NCI-H128 (cell line): Measurements from ENCODE around the gene LIG4.
"Not testable (repeated sequence)": the region's sequence is repeated elsewhere in the genome, so short reads cannot be mapped to it uniquely, and the experiment has no call there.

Source experiments
- DNase-seq: peaks from one replicate; lab custom pipeline; 2025; ENCODE audit not compliant: unreplicated experiment; lab: John Stamatoyannopoulos, UW

LIG4 gene

DNA sequence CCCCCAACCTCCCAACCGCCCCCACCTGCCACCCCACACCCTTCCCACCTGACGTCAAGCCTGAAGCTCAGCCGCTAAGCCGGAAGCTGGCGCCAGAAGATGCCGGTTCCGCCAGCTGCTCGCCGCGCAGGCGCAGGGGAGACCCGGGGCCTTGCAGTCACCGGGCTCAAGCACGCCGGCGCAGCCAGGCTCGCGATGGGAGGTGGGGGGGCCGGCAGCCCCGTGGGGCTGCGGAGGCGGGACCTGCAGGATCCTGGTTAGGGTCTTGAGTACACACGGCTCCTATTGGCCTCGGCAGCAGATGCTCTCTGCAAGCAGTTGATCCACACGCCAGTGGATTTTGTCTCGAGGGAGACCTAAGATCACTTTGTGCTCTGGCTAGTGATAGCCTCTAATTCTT is at the start of gene LIG4:
Gene LIG4, minus strand, starts transcription at position 101 of the 400 bp plus-strand sequence. CDS start 4,268 bp downstream, outside the sequence.
- peak; percentile 81 for DNase-seq

GRCh38 chr13:108263621-108264355 is 48.5 kb upstream of the LIG4 start:
- DNase-seq: no peak

DNA sequence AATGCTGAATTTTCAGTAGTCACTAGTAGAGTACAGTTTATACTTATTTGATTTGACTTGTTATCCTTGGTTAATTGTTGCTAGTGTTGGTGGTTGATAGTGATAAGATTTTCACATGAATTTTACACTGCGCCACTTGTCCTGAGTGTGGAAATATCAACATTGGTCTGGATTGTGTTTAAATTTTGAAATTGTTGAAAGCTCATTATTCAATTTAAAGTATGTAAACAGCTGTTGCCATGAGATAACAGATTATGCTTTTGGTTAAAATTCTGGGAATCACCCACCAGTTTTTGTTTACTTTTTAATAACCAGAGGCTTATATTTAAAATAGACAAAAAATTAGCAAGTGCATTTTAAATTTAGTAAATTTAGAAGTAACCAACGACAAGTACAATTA is 41.9 kb upstream of the LIG4 start:
- no peak for DNase-seq

- DNase-seq: no peak
Observed at GRCh38 chr13:108249150-108249549, 33.8 kb upstream of the LIG4 start.

DNA sequence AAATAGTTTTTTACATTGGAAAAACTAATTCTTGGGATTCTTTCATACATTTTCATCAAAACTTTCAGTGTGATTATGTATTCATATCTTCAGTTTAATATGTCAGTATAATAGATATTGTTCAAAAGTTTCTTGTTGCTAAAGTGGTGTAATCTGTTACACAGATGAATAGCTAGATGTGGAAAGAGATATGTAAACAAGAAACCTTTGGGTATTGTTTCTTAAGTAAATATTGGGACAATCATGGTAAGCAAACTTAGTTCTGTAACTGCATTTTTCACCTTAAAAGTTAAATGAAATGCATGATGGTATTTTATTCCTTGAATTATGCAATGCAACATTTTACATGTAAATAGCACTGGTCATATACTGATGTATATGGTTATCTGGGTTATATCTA is 15.0 kb upstream of the LIG4 start:
- DNase-seq: no peak

DNA sequence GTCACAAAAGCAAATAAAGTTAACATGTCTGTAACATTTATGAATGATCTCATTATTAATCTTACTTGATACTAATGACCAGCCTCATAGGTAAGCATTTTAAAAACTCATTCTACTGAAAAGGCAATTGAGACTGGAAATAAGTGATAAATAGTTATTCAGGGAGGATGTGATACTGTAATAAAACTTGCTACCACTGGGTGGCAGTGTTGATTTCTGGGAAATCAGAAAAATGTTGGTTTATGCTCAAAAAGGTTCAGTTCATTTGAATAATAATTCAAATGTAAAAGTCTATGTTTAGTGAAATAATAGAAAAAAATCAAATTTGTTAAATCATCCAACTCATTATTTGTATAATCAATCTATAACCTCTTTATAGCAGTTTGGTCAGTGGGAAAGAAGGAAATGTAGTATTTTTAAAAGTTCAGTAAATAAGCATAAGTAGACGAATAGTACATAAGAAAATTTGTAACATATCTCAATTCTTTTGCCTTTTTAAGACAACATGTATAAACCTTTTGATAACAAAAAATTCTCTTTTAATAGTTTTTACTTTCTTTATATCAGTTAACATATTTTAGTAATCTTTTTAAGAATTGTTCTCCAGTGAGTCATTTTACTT is 12.4 kb upstream of the LIG4 start:
- no peak for DNase-seq

- no peak for DNase-seq
Observed at GRCh38 chr13:108226184-108226583, 10.8 kb upstream of the LIG4 start.

- DNase-seq: no peak
Observed at GRCh38 chr13:108225440-108225839, 10.1 kb upstream of the LIG4 start.

DNA sequence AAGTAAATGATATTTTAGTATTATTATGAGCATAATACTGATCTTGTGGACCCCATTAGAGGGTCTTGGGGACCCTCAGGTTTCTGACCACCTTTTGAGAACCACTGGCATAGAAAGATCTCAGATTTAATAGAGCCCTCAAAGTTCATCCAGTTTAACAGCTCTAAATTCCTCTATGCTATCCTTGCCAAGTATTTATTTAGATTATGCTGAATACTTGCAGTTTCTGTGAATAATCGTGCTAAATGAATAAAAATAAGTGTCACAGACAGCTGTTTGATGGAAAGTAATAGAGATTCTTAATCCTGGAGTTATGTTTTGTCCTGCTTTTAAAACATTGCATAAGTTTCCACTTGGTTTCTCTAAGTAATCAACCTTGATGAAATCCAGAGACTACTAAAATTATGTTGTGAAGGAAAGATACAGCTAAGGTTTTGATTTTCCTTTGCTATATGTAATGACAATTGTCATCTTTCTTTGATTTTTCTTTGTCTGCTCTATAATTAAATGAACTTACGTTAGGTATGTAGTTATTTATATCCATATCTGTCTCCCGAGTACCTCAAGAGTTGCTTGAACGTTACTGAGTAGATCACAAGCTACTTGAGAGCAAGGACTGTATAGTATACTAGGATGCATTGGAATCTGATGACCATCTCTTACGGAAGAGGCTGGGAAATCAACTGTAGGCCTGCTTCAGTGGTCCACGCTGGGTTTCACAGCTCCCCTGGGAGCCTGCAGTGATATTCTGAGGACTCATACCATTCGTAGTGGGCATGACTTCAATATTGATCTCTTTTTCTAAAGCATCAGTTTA is 8.6 kb upstream of the LIG4 start:
- no peak for DNase-seq

DNA sequence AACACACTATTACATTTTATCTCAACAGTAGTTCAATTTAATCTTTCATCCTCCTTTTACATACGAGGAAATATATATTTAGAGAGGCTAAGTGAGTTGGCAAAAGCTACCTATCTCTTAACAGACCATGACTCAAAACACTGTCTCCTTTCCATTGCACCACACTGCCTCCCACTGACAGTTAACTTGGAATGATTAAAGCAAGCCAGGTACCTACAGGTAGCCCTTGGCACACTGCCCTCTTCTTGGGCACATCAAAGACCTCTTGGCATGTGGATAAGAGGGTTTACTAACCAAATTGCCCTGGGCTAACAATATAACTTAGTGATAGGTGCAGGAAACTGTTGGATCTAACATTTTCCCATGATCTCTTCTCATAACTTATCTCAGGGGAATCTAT is 4.7 kb upstream of the LIG4 start:
- DNase-seq: no peak

DNA sequence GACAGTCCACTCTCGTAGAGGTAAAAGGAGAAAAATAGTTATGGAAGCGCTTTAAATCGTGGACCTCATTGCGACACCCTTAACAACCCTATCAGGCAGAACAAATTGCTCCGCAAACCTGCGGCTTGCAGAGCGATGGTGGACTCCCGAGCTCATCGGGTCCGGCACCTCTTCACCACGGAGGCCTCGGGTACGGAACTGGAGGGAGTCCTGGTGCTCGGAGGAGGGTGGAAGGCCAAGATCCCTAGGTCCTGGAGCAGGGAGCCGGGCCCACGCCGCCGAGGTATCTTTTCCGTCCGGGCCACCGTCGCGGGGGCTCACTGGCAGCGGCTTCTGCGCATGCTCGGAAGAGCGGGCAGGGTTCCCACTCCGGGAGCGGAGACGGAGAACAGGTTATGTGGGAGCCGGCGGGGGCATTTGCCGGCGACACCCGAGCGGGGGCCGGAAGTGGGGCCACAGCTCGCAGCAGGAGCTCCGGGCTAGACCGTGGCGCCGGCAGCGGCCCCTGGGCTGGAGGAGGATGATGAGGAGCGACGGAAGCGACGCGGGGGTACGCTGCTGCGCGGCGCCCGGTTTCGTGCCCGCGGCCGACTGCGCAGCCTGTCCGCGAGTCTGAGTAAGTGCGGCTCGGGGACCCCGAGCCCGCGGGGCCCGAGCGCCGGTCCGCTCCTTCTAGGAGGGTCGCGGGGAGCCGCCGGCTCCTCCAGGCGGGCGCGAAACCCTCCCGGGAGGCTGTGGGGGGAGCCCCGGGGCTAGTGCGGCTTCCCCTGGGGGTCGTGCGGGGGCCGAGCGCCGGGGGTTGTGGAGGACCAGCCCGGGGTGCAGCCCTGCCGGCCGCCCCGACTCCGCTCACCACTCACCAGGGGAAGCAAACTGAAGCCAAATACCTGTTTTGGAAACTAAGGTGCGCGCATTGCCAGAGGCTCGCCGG is 3.0 kb upstream of the LIG4 start, which contains the start of gene ABHD13:
Gene ABHD13, plus strand, starts transcription at position 349 of the 931 bp plus-strand sequence. CDS start 10,827 bp downstream, outside the sequence.
- peak; percentile 96 for DNase-seq

DNA sequence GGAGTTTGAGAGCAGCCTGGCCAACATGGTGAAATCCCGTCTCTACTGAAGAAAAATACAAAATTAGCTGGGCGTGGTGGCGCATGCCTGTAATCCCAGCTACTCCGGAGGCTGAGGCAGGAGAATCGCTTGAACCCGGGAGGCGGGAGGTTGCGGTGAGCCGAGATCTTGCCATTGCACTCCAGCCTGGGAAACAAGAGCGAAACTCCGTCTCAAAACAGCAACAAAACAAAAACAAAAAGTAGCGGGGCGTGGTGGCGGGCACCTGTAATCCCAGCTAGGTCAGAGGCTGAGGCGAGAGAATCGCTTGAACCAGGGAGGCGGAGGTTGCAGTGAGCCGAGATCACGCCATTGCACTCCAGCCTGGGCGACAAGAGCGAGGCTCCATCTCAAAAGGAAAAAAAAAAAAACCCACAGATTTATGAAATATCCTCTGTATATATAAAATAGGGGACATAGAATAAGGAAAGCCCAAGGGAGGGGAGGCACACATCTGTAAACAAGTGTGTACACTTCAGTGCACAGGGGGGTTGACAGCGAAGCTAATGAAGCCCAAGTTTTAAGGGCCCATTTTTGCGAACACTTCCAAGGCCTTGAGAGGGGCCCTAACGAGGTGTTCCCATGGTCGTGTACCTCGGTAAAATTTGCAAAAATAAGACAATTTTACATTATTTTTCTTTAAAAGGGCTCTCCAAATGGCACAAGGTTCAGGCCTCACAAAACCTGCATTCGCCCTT is 2.1 kb upstream of the LIG4 start:
- not testable (repeated sequence) for DNase-seq

- peak; percentile 19 for DNase-seq
Observed at GRCh38 chr13:108214441-108215271, 680 bp downstream of the LIG4 start.

GRCh38 chr13:108213946-108214345 is 1.4 kb downstream of the LIG4 start:
- DNase-seq: no peak

GRCh38 chr13:108212886-108213285 is 2.5 kb downstream of the LIG4 start:
- DNase-seq: no peak

- DNase-seq: no peak
Observed at GRCh38 chr13:108210551-108210950, 4.8 kb downstream of the LIG4 start.

GRCh38 chr13:108200781-108201398 is 14.4 kb downstream of the LIG4 start:
- DNase-seq: no peak

- no peak for DNase-seq
Observed at GRCh38 chr13:108195861-108196260, 19.5 kb downstream of the LIG4 start.

GRCh38 chr13:108195146-108195545 is 20.2 kb downstream of the LIG4 start:
- DNase-seq: no peak
